Thymus (tissue), 11 donors: ENCODE data around the gene IDNK. TPM values are rescaled to one million over a fixed set of nuclear protein-coding genes. Genes with fewer than 3 reads are reported as not detected.

ENCODE experiments used
- DNase-seq, 9 donors: peaks; one replicate each; pipeline ENCODE4 v3.0.0-alpha.2; 2013; ENCODE audit warnings: low spot score in 9 of 9, low read depth in 6 of 9, missing footprints in 1 of 9
- H3K27ac ChIP-seq, 2 donors: one replicate each; pipeline ENCODE4 v1.5.1; 2013; ENCODE audit warnings: control low read depth in 1 of 2, low read depth in 1 of 2, low read length in 1 of 2, mild to moderate bottlenecking in 1 of 2, moderate library complexity in 1 of 2
- H3K27me3 ChIP-seq, 2 donors: one replicate each; pipeline ENCODE4 v1.5.1; 2013; ENCODE audit warnings: low read length in 1 of 2; ENCODE audit not compliant: control insufficient read depth in 2 of 2, insufficient read depth in 1 of 2
- H3K36me3 ChIP-seq, 2 donors: one replicate each; pipeline ENCODE4 v1.5.1; 2013; ENCODE audit warnings: low read length in 1 of 2, mild to moderate bottlenecking in 1 of 2, moderate library complexity in 1 of 2; ENCODE audit not compliant: control insufficient read depth in 2 of 2, insufficient read depth in 2 of 2
- H3K4me1 ChIP-seq, 2 donors: one replicate each; pipeline ENCODE4 v1.5.1; 2013; ENCODE audit warnings: low read length in 2 of 2; ENCODE audit not compliant: control insufficient read depth in 2 of 2, insufficient read depth in 2 of 2
- H3K4me3 ChIP-seq, 2 donors: one replicate each; pipeline ENCODE4 v1.5.1; 2013; ENCODE audit warnings: low read length in 2 of 2, control low read depth in 1 of 2, mild to moderate bottlenecking in 1 of 2
- H3K9me3 ChIP-seq, 2 donors: one replicate each; pipeline ENCODE4 v1.5.1; 2013; ENCODE audit warnings: low read length in 1 of 2, mild to moderate bottlenecking in 1 of 2; ENCODE audit not compliant: control insufficient read depth in 2 of 2, insufficient read depth in 1 of 2
- WGBS: extraction: QIAGEN DNeasy Blood & Tissue Kit; methylation state at CpG from one replicate; pipeline ENCODE4 v1.1.7; 2013; 5-methylcytosine and 5-hydroxymethylcytosine counted together
- polyA plus RNA-seq: library from polyadenylated mRNA; stranded (reverse); fragments of 200-250 nt; gene quantifications from one replicate; pipeline ENCODE4 v1.2.3, GENCODE V29; 2013
- total RNA-seq: library from RNA; stranded (reverse); fragments of 120-200 nt; gene quantifications from one replicate; pipeline ENCODE4 v1.2.4, GENCODE V29; 2013
- donor health status: healthy.

The IDNK gene
- total and polyA plus RNA-seq, 2 donors = 19.2 to 35.0 TPM

DNA sequence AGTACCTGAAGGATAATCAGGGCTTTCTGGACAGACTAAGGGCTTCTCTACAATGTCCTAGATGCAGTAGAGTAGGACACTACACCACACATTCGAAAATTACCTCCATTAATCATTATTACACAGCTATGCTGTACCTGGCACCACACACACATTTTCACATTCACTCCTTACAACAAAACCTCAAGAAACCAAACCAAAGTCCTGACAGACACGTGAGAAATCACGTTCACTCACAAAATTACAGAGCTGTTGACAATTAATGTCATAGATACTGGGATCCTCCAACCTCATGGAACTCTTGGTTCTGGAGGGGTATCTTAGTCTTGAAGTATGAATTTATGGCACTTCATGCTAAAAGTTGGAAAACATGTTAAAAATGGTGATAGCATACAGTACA lies 68.5 kb downstream of the IDNK start:
- Histone ChIP-seq H3K4me1 (no peaks in the 10 kb centered on the region), H3K9me3 (no peaks in the 10 kb centered on the region)
- 91% methylated on average over 3 of the region's 3 CpGs for WGBS

More for the DNA sequence above, 68.5 kb downstream of the IDNK start:
- no peak overlapping the region for H3K4me3 ChIP-seq
- no peak for DNase-seq
- no peaks in the 10 kb centered on the region for H3K36me3 ChIP-seq
- no peaks in the 10 kb centered on the region for H3K27me3 ChIP-seq
- H3K27ac ChIP-seq = no peak overlapping the region

Other genes starting within 250 kb of the IDNK start
- 0.94 TPM for gene FRMD3, start 84.7 kb upstream of the IDNK start, total RNA-seq
- 1.3 TPM for gene FRMD3, start 84.7 kb upstream of the IDNK start, polyA plus RNA-seq
- gene UBQLN1, start 84.8 kb downstream of the IDNK start, total RNA-seq = 80.6 TPM
- gene UBQLN1, start 84.8 kb downstream of the IDNK start, polyA plus RNA-seq = 52.0 TPM
- 14.3 TPM for gene GKAP1, start 194.6 kb downstream of the IDNK start, total RNA-seq
- gene GKAP1, start 194.6 kb downstream of the IDNK start, polyA plus RNA-seq = 22.4 TPM